ENCODE results near the gene MAML2.
A peak's percentile ranks its signal among the peaks of the same experiment; 100 is the strongest.

Gene MAML2

DNA sequence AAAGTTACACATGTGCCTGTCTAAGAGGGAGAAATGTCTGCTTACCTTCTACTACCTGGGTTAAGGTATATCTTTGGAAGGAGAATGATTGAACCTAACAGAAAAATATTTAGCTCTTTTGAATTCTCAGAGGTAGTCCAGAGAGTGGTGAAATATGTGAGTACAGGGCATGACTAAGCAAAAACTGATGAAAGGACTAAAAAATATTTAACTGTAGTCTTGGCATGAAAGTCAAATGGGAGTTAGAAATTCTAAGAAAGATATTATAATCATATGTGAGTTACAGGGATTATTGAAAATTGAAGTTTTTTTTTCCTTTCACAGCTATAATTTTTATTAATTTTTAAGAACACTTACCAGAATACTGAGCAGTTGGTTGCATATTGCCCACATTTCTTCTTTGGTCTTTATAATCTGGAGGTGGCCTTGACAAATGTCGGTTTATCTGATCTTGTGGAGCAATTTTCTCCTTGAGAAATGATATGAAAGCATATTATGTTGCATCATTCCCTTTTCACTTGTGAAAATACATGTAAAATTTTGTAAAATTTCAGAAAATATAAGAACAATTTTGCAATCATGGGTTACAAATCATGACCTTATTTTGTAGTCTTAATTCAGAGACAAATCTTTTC is 357.7 kb downstream of the MAML2 start:
- Mint-ChIP-seq H3K36me3 (peaks cover 23% of the 10 kb centered on the region), H3K27ac (peak overlapping the region; percentile 72), H3K9me3 (ENCODE audit: low read depth) (no peaks in the 10 kb centered on the region), H3K4me3 (no peak overlapping the region), H3K27me3 (no peaks in the 10 kb centered on the region), H3K4me1 (ENCODE audit: low read depth) (peaks cover 5% of the 10 kb centered on the region)

DNA sequence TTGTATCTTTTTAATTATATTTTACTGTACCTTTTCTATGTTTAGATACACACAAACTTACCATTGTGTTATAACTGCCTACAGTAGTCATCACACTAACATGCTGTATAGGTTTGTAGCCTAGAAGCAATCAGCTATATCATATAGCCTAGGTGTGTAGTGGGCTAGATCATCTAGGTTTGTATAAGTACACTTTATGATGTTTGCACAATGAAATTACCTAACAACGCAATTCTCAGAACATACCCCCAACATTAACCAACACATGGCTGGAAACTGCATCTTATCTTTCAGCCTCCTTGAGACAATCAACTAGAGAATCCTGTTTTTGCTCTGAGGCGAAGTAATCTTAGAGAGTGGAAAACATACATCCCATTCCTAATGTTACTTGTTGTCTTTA is 358.9 kb downstream of the MAML2 start:
- Mint-ChIP-seq H3K4me3 (no peak overlapping the region), H3K4me1 (ENCODE audit: low read depth) (peaks cover 4% of the 10 kb centered on the region), H3K27ac (peak overlapping the region; percentile 72), H3K9me3 (ENCODE audit: low read depth) (no peaks in the 10 kb centered on the region), H3K27me3 (no peaks in the 10 kb centered on the region), H3K36me3 (peaks cover 28% of the 10 kb centered on the region)

DNA sequence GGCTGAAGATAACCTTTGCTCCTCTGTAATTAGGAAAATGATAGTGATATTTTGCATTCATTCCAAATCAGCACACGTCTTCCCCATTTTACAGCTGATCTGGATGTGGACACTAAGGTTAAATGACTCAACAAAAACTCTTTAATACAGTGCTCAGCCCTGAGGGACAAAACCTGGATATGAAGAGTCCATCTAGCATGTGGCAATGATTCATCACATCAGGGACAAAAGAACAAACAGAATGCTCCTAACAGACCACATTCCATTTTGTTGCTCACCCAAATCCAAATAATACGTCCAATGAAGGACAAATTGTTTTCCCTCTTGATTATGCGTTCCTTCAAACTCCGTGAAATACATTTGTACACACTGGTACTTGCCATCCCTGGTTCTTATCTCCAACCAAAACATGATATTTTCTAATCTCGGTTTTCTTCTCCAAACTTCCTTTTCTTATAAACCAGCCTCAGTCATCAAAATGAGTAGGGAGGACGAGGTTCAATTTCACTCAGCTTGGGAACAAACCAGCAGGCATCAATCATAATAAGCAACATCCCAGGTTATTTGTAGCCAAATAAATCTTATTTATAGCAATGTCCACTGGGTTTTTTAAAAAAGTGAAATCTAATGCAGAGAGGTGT is 365.3 kb downstream of the MAML2 start:
- Mint-ChIP-seq H3K4me3 (no peak overlapping the region), H3K9me3 (ENCODE audit: low read depth) (no peaks in the 10 kb centered on the region), H3K27ac (no peak overlapping the region), H3K36me3 (peaks cover 32% of the 10 kb centered on the region), H3K4me1 (ENCODE audit: low read depth) (no peaks in the 10 kb centered on the region), H3K27me3 (no peaks in the 10 kb centered on the region)

DNA sequence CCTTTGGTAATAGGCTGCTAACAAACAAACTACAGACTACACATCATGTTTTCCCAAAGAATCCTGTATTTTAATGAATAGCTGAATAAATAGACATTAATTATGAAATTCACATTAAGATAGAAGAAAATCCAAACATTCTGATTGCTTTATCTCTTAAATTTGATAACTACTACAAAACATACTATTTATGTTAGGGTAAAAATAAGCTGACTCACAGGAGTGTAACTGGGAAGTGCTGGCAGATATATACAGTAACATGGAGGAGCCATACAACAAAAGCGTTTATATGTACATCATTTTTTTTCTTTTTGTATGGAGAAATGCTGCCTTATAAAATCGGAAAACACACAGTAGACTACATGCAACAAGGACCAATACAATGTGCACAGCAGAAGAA is 366.4 kb downstream of the MAML2 start:
- Mint-ChIP-seq H3K27me3 (no peaks in the 10 kb centered on the region), H3K4me3 (no peak overlapping the region), H3K27ac (no peak overlapping the region), H3K4me1 (ENCODE audit: low read depth) (no peaks in the 10 kb centered on the region), H3K36me3 (peaks cover 32% of the 10 kb centered on the region), H3K9me3 (ENCODE audit: low read depth) (no peaks in the 10 kb centered on the region)

DNA sequence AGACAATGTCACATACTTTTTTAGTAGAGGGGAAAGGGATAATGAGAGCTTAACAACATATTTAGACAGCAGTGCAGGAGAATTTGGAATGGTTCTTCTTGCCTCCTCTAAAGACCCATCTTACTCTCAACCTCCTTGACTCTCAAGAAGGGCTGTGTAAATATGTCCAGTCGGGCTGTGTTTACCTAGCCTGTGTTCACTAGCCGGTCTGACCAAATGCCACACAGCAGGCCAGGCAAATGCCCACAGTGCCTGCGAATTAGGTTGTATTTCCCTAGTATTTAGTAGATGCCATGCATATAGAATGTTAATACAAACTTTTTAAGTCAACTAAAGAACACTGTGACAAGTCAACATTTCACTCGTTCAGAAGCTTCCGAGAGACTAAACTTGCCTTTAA is 367.7 kb downstream of the MAML2 start:
- Mint-ChIP-seq H3K4me1 (ENCODE audit: low read depth) (no peaks in the 10 kb centered on the region), H3K27me3 (no peaks in the 10 kb centered on the region), H3K4me3 (no peak overlapping the region), H3K27ac (no peak overlapping the region), H3K36me3 (peaks cover 23% of the 10 kb centered on the region), H3K9me3 (ENCODE audit: low read depth) (no peaks in the 10 kb centered on the region)

DNA sequence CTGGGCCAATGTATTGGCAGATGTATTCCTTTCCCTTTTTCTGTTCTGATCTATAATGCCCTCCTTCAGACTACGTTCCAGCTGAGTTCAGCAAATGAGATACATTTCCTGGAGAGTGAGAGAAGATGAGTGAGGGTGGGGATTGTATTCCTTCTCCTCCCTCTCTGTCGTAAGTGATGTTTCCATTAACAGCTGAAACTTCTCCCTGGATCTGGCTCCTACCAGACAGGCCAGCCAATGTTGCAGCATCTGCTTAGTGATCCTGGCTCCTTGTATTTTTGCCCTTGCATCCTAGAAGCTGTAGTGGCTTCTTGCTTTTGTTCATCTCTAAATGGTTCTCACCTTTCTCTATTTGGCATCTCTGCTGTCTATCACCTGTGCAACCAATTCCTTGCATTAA is 370.9 kb downstream of the MAML2 start:
- Mint-ChIP-seq H3K9me3 (ENCODE audit: low read depth) (peaks cover 4% of the 10 kb centered on the region), H3K36me3 (peaks cover 5% of the 10 kb centered on the region), H3K27me3 (no peaks in the 10 kb centered on the region), H3K4me1 (ENCODE audit: low read depth) (no peaks in the 10 kb centered on the region), H3K4me3 (no peak overlapping the region), H3K27ac (no peak overlapping the region)

DNA sequence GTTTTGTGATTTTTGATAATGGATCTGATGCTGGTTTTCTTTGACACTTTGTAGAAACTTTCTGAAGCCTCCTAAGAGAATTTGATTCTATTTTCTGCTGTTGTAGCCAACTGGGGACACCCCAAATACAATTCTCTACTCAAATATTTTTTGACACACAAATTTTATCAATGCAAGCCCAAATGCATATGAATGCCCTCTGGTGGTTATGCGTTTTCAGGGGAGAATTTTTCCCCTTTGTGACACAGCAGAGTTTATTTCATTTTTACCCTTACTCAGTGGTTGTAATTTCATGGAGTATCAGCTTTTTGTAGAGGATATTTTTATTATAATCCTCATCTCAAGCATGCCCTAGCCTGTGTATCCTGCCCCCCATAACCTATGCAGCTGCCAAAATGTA is 374.4 kb downstream of the MAML2 start:
- Mint-ChIP-seq H3K36me3 (no peaks in the 10 kb centered on the region), H3K27me3 (no peaks in the 10 kb centered on the region), H3K4me1 (ENCODE audit: low read depth) (no peaks in the 10 kb centered on the region), H3K4me3 (no peak overlapping the region), H3K9me3 (ENCODE audit: low read depth) (peaks cover 4% of the 10 kb centered on the region), H3K27ac (no peak overlapping the region)

DNA sequence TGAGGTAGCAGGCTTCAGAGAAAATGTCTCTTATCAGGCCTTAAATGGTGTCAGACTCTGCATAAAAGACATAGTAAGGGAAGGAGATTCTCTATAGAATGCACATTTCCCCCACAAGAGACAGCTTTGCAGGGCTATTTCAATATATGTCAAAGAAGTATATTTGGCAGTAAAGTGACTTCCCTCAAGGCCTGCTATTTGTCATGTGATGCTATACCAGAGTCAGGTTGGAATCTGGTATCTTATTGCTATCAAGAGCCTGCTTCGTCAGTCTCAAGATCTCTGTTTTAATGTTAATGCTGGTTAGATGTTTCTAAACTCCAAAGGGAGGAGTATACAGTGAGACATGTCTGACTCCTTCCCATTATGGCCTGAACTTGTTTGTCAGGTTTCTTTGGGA is 378.7 kb downstream of the MAML2 start:
- H3K27ac Mint-ChIP-seq = no peak overlapping the region
- no peaks in the 10 kb centered on the region for H3K27me3 Mint-ChIP-seq
- no peaks in the 10 kb centered on the region for H3K36me3 Mint-ChIP-seq
- H3K9me3 Mint-ChIP-seq (ENCODE audit: low read depth) = peaks cover 4% of the 10 kb centered on the region
- no peak overlapping the region for H3K4me3 Mint-ChIP-seq
- H3K4me1 Mint-ChIP-seq (ENCODE audit: low read depth) = no peaks in the 10 kb centered on the region

DNA sequence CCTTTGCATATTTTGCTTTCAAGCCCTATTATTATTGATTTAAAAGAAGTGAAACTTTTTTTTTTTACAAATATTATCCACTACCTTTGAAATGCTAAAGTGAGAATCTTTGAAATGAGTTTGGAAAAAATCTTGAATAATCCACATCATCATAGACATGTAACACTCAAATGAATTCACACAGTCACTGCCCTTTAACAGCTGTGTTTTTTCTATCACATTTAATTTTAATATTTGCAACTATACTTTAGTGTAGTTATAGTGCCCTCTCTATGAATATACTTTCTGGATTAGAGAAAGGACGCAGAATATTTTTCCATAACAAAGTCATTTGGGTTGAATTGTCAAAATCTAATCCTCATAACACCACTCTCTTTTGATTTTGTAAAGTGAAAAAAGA is 381.2 kb downstream of the MAML2 start:
- Mint-ChIP-seq H3K9me3 (ENCODE audit: low read depth) (no peaks in the 10 kb centered on the region), H3K4me1 (ENCODE audit: low read depth) (no peaks in the 10 kb centered on the region), H3K4me3 (no peak overlapping the region), H3K36me3 (no peaks in the 10 kb centered on the region), H3K27me3 (no peaks in the 10 kb centered on the region), H3K27ac (no peak overlapping the region)

DNA sequence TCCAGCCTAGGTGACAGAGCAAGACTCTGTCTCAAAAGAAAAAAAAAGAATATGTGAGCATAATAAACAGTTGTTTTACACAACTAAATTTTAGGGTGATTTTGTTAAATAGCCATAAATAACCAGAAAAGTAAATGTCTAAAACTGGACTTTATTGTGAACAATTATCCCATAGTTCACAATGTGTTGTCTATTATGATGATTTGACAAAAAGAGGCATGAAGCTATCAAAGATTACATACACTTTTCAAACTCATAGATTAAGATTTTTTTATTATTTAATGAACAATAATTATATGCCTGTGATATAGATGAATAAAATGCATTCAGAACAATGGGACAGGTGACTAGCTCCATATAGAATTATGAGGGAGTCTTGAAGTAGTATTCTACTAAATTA is 392.1 kb downstream of the MAML2 start:
- Mint-ChIP-seq H3K4me3 (no peak overlapping the region), H3K27ac (no peak overlapping the region), H3K36me3 (peaks cover 20% of the 10 kb centered on the region), H3K9me3 (ENCODE audit: low read depth) (peaks cover 3% of the 10 kb centered on the region), H3K27me3 (peaks cover 1% of the 10 kb centered on the region), H3K4me1 (ENCODE audit: low read depth) (no peaks in the 10 kb centered on the region)

DNA sequence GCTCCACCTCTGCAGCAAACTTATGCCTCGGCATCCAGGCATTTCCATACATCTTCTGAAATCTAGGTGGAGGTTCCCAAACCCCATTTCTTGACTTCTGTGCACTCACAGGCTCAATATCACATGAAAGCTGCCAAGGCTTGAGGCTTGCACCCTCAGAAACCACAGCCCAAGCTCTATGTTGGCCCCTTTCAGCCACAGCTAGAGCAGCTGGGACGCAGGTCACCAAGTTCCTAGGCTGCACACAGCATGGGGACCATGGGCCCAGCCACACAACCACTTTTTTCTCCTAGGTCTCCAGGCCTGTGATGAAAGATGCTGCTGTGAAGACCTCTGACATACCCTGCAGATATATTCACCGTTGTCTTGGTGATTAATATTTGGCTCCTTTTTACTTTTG is 394.4 kb downstream of the MAML2 start:
- Mint-ChIP-seq H3K4me3 (no peak overlapping the region), H3K36me3 (peaks cover 35% of the 10 kb centered on the region), H3K27ac (no peak overlapping the region), H3K9me3 (ENCODE audit: low read depth) (peaks cover 19% of the 10 kb centered on the region), H3K27me3 (peaks cover 1% of the 10 kb centered on the region), H3K4me1 (ENCODE audit: low read depth) (no peaks in the 10 kb centered on the region)

DNA sequence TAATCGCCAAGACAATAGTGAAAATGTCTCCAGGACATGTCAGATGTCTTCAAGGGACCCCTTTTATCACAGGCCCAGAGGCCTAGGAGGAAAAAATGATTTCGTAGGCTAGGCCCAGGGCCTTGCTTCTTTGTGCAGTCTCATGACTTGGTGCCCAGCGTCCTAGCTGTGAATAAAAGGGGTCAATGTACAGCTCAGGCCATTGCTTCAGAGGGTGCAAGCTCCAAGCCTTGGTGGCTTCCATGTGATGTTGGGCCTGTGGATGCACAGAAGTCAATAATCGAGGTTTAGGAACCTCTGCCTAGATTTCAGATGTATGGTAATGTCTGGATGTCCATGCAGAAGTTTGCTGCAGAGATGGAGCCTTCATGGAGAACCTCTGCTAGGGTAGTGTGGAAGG is 398.4 kb downstream of the MAML2 start:
- Mint-ChIP-seq H3K4me3 (no peak overlapping the region), H3K27me3 (peaks cover 1% of the 10 kb centered on the region), H3K27ac (no peak overlapping the region), H3K9me3 (ENCODE audit: low read depth) (peaks cover 20% of the 10 kb centered on the region), H3K36me3 (peaks cover 33% of the 10 kb centered on the region), H3K4me1 (ENCODE audit: low read depth) (no peaks in the 10 kb centered on the region)

DNA sequence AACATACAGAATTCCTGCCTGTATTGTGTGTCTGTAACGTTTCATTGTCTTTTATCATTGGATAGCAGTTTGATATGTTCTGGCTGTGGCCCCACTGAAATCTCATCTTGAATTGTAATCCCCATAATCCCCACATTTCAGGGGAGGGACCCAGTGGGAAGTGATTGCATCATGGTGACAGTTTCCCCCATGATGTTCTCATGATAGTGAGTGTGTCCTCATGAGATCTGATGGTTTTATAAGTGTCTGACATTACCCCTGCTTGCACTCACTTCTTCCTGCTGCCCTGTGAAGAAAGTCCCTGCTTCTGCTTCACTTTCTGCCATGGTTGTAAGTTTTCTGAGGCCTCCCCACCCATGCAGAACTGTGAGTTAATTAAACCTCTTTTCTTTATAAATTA is 399.4 kb downstream of the MAML2 start:
- Mint-ChIP-seq H3K27me3 (no peaks in the 10 kb centered on the region), H3K9me3 (ENCODE audit: low read depth) (peaks cover 20% of the 10 kb centered on the region), H3K4me1 (ENCODE audit: low read depth) (no peaks in the 10 kb centered on the region), H3K36me3 (peaks cover 25% of the 10 kb centered on the region), H3K4me3 (no peak overlapping the region), H3K27ac (no peak overlapping the region)

DNA sequence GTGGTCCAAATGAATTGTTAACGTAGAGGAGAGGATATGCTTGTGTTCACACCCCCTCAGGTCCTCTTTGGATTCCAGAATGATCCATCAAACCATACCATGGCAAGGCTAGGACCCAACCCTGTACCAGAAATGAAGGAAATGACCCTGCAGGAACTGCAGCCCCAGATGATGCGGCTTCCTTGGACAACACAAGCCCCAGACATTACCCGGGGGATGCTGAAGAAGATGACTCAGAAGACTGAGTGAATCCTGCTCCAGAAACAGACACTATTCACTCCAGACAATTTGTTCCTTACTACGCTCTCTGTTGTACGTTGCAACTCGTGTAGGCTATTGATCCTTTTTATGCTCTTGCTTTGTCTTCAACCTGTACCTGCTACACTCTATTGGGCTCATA is 403.9 kb downstream of the MAML2 start:
- no peaks in the 10 kb centered on the region for H3K4me1 Mint-ChIP-seq (ENCODE audit: low read depth)
- H3K36me3 Mint-ChIP-seq = peaks cover 3% of the 10 kb centered on the region
- no peak overlapping the region for H3K4me3 Mint-ChIP-seq
- peaks cover 5% of the 10 kb centered on the region for H3K9me3 Mint-ChIP-seq (ENCODE audit: low read depth)
- H3K27ac Mint-ChIP-seq = no peak overlapping the region
- no peaks in the 10 kb centered on the region for H3K27me3 Mint-ChIP-seq

DNA sequence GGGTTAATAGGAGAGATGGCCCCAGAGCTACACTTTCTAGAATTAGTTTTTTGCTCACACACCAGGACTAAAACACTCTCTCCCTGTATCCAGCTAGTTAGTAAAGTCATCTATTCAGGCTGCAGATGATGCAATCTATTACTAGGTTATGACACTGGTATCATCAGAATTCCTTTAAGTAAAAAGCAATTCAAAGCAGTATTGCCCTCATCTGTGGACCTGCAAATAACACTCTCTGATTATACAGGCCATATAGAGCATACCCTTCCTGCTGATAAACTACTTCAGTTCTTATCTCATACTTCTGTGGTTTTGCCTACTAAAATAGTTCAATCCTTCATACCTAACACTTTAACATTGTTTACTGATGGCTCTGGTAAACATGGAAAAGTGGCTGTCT is 405.6 kb downstream of the MAML2 start:
- H3K27me3 Mint-ChIP-seq = no peaks in the 10 kb centered on the region
- no peaks in the 10 kb centered on the region for H3K4me1 Mint-ChIP-seq (ENCODE audit: low read depth)
- no peaks in the 10 kb centered on the region for H3K9me3 Mint-ChIP-seq (ENCODE audit: low read depth)
- H3K36me3 Mint-ChIP-seq = no peaks in the 10 kb centered on the region
- H3K27ac Mint-ChIP-seq = no peak overlapping the region
- no peak overlapping the region for H3K4me3 Mint-ChIP-seq

DNA sequence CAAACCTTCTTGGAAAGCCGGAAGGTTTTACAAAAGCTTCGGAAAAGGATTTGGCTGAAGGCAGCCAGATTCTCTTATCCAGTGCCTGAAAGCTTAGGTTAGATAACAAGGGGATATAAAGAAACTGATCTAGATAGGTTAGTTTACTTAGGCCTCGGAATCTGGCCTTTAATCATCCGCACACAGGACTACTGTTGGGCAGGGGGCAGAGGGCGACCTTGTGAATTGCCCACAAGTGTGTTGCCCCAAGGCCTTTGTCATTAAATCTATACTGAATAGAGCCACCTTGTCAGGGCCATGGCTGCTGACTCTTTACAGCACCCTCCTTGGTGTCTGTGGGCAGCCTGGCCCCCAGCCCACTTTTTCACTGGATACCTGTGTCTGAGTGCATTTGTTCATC is 409.4 kb downstream of the MAML2 start:
- H3K36me3 Mint-ChIP-seq = peaks cover 2% of the 10 kb centered on the region
- peaks cover 7% of the 10 kb centered on the region for H3K9me3 Mint-ChIP-seq (ENCODE audit: low read depth)
- no peaks in the 10 kb centered on the region for H3K27me3 Mint-ChIP-seq
- no peaks in the 10 kb centered on the region for H3K4me1 Mint-ChIP-seq (ENCODE audit: low read depth)
- H3K4me3 Mint-ChIP-seq = no peak overlapping the region
- no peak overlapping the region for H3K27ac Mint-ChIP-seq

Data from activated naive CD8-positive, alpha-beta T cell (primary cell).